Airway epithelial cell (primary cell): ENCODE measurements around the gene SMC4. TPM values are rescaled to one million over a fixed set of nuclear protein-coding genes. Genes with fewer than 3 reads are reported as not detected.

Source experiments
- total RNA-seq: library from RNA; depleted of rRNA; stranded (reverse); fragments of >200 nt; gene quantifications from 2 replicates; pipeline ENCODE4 v1.2.3, GENCODE V29; 2015

The SMC4 gene
- total RNA-seq, result 46.3 and 58.6 TPM in 2 replicates

GRCh38 chr3:160399125-160400029 is at the start of gene SMC4, which contains the start of gene IFT80:
Gene SMC4 (plus strand): TSS chr3:160399650. CDS start chr3:160400827, 1,177 bp downstream.
Gene IFT80 (minus strand): TSS chr3:160399225. CDS start chr3:160384600, 14,625 bp downstream.

GRCh38 chr3:160449636-160450598 is 50.5 kb downstream of the SMC4 start, which contains the start of gene TRIM59:
Gene TRIM59 (minus strand): TSS chr3:160449786. CDS start chr3:160439183, 10,603 bp downstream.

Other genes with a start within 250 kb of the SMC4 start
- gene C3orf80, start 174.2 kb upstream of the SMC4 start, total RNA-seq, result not detected in 2 replicates
- 16.3 and 26.4 TPM in 2 replicates for gene IFT80, start 425 bp upstream of the SMC4 start, total RNA-seq
- gene TRIM59, start 50.1 kb downstream of the SMC4 start, total RNA-seq, result 8.2 and 18.8 TPM in 2 replicates
- 20.8 and 24.5 TPM in 2 replicates for gene KPNA4, start 165.9 kb downstream of the SMC4 start, total RNA-seq